ENCODE measurements around the gene STX1B. TPM values are rescaled to one million over a fixed set of nuclear protein-coding genes. Genes with fewer than 3 reads are reported as not detected.

The STX1B gene
- total RNA-seq, 4 donors from 2014 or later, result 0.34 to 0.40 TPM; not detected in 2

GRCh38 chr16:30983289-30983889 is 27.0 kb downstream of the STX1B start:
- H3K27ac ChIP-seq, result no peak overlapping the region
- 88 to 89% methylated on average over 13 to 25 of the region's 25 CpGs for WGBS, 2 donors

GRCh38 chr16:30982548-30983288 is 27.7 kb downstream of the STX1B start:
- DNase-seq, result no peak
- WGBS, 2 donors, result 81 to 88% methylated on average over 14 to 16 of the region's 17 CpGs
- Histone ChIP-seq H3K27me3 (no peaks in the 10 kb centered on the region), H3K9me3 (no peaks in the 10 kb centered on the region), H3K4me3 (replicated peaks in 1 of 3) (no peak overlapping the region), H3K4me1 (peaks cover 8 to 12% of the 10 kb centered on the region in 2 donors), H3K36me3 (peaks cover 43 to 47% of the 10 kb centered on the region in 2 donors), H3K27ac (no peak overlapping the region)
- intact Hi-C loops (cut with DNase I), result loop anchor here (10.0 kb wide), 2 partner anchors 162 to 882 kb away; no protein-coding TSS in a partner anchor
- no peak for TF ChIP-seq CTCF (IDR thresholded peaks at IDR 0.05)
- no peak for TF ChIP-seq POLR2A (IDR thresholded peaks at IDR 0.05)

More at GRCh38 chr16:30983289-30983889, 27.0 kb downstream of the STX1B start:
- no peaks in the 10 kb centered on the region for H3K27me3 ChIP-seq
- intact Hi-C loops (cut with DNase I), result loop anchor here (10.0 kb wide), 2 partner anchors 161 to 881 kb away; no protein-coding TSS in a partner anchor
- TF ChIP-seq POLR2A (IDR thresholded peaks at IDR 0.05) (no peak), CTCF (IDR thresholded peaks at IDR 0.05) (no peak)
- no peaks in the 10 kb centered on the region for H3K9me3 ChIP-seq
- peaks cover 8 to 12% of the 10 kb centered on the region in 2 donors for H3K4me1 ChIP-seq
- DNase-seq, result no peak
- peaks cover 41 to 46% of the 10 kb centered on the region in 2 donors for H3K36me3 ChIP-seq
- no peak overlapping the region for H3K4me3 ChIP-seq (replicated peaks in 1 of 3)

- H3K4me3 ChIP-seq (replicated peaks in 1 of 3), result no peak overlapping the region
- no peak overlapping the region for H3K27ac ChIP-seq
- peaks cover 8% of the 10 kb centered on the region in 2 donors for H3K4me1 ChIP-seq
- DNase-seq, result no peak
- H3K27me3 ChIP-seq, result no peaks in the 10 kb centered on the region
- H3K36me3 ChIP-seq, result peaks cover 58 to 61% of the 10 kb centered on the region in 2 donors
- no peaks in the 10 kb centered on the region for H3K9me3 ChIP-seq
- intact Hi-C loops (cut with DNase I), result loop anchor here (10.0 kb wide), 2 partner anchors 164 to 884 kb away; no protein-coding TSS in a partner anchor
- no peak for TF ChIP-seq POLR2A (IDR thresholded peaks at IDR 0.05)
- TF ChIP-seq CTCF (IDR thresholded peaks at IDR 0.05), result no peak
- 95 to 100% methylated on average over 8 of the region's 14 CpGs for WGBS, 2 donors
Measured at GRCh38 chr16:30980959-30981358, 29.5 kb downstream of the STX1B start.

GRCh38 chr16:30980434-30980833 is 30.0 kb downstream of the STX1B start:
- intact Hi-C loops (cut with DNase I), result loop anchor here (10.0 kb wide), 2 partner anchors 164 to 884 kb away; no protein-coding TSS in a partner anchor
- 82 to 93% methylated on average over 18 to 24 of the region's 29 CpGs for WGBS, 2 donors
- no peak for DNase-seq
- Histone ChIP-seq H3K4me3 (replicated peaks in 1 of 3) (no peak overlapping the region), H3K27me3 (no peaks in the 10 kb centered on the region), H3K4me1 (peaks cover 3 to 4% of the 10 kb centered on the region in 2 donors), H3K36me3 (peaks cover 63 to 66% of the 10 kb centered on the region in 2 donors), H3K27ac (no peak overlapping the region), H3K9me3 (no peaks in the 10 kb centered on the region)
- TF ChIP-seq POLR2A (IDR thresholded peaks at IDR 0.05) (no peak), CTCF (IDR thresholded peaks at IDR 0.05) (no peak)

GRCh38 chr16:30980023-30980371 is 30.4 kb downstream of the STX1B start:
- 89% methylated on average over 11 to 14 of the region's 15 CpGs for WGBS, 2 donors
- Histone ChIP-seq H3K9me3 (no peaks in the 10 kb centered on the region), H3K4me3 (replicated peaks in 1 of 3) (no peak overlapping the region), H3K36me3 (peaks cover 63 to 69% of the 10 kb centered on the region in 2 donors), H3K27ac (no peak overlapping the region), H3K4me1 (no peaks in the 10 kb centered on the region), H3K27me3 (no peaks in the 10 kb centered on the region)
- DNase-seq, result no peak
- intact Hi-C loops (cut with DNase I), result loop anchor here (10.0 kb wide), 2 partner anchors 165 to 885 kb away; no protein-coding TSS in a partner anchor
- TF ChIP-seq POLR2A (IDR thresholded peaks at IDR 0.05) (no peak), CTCF (IDR thresholded peaks at IDR 0.05) (no peak)
